Adrenal gland (tissue), 5 donors: Measurements from ENCODE around the gene VENTX.

Source experiments
- CTCF ChIP-seq, 6 experiments: fragments of 450-650 bp in 4 of 6; fragments of 200-600 bp in 2 of 6; sonication (generic) in 1 of 6; IDR thresholded peaks; 1 replicate in 5 of 6; 2 replicates in 1 of 6; pipeline versions ENCODE4 v1.5.1 to v1.8.0; 2016 to 2021; ENCODE audit warnings: antibody characterized with exemption in 6 of 6, mild to moderate bottlenecking in 2 of 6, moderate library complexity in 1 of 6
- POLR2A ChIP-seq, 2 donors: fragments of 450-650 bp; IDR thresholded peaks; one replicate each; pipeline ENCODE4 v1.6.1; 2017; ENCODE audit warnings: antibody characterized with exemption in 2 of 2, mild to moderate bottlenecking in 2 of 2, moderate library complexity in 1 of 2
- donor health status: DM: no; HTN: no; CAD: no.

- TF ChIP-seq CTCF (IDR thresholded peaks at IDR 0.05) (no peak), POLR2A (IDR thresholded peaks at IDR 0.05) (no peak)
Measured at GRCh38 chr10:133224076-133224475, 13.6 kb upstream of the VENTX start.
